ENCODE measurements around the gene TMEM38B.

TMEM38B gene

DNA sequence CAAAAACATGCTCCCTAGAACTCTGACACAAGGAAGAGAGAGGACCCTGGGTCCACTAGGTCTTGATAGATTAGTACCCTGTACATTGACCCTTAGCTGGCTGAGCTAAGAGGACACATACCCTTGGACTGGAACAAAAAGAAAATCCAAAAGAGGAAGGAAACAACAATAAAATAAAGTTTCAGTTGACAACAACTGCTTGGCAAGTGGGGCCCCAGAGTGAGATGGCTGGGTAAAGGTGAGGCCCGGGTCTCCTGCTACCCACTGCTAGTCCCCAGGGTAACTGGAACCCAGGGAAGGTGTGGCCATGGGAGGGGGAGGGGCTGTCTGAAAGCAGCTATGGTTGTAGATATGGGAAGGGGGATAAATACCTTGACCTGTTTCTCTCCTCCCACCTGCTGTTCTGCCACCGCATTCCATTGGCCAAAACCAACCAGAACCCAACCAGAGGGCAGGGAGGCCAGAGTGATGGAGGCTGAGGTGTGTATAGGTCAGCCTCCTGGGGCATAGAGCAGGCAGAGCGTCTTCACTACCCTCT, 20.4 kb upstream of the TMEM38B start:
- no peak overlapping the region for H3K4me3 ChIP-seq (ENCODE audit: low read depth, low read length)
- TF ChIP-seq, protein P1, sequence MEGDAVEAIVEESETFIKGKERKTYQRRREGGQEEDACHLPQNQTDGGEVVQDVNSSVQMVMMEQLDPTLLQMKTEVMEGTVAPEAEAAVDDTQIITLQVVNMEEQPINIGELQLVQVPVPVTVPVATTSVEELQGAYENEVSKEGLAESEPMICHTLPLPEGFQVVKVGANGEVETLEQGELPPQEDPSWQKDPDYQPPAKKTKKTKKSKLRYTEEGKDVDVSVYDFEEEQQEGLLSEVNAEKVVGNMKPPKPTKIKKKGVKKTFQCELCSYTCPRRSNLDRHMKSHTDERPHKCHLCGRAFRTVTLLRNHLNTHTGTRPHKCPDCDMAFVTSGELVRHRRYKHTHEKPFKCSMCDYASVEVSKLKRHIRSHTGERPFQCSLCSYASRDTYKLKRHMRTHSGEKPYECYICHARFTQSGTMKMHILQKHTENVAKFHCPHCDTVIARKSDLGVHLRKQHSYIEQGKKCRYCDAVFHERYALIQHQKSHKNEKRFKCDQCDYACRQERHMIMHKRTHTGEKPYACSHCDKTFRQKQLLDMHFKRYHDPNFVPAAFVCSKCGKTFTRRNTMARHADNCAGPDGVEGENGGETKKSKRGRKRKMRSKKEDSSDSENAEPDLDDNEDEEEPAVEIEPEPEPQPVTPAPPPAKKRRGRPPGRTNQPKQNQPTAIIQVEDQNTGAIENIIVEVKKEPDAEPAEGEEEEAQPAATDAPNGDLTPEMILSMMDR (IDR thresholded peaks at IDR 0.05; ENCODE audit: borderline replicate concordance, insufficient read depth, low read depth, low read length), result no peak

DNA sequence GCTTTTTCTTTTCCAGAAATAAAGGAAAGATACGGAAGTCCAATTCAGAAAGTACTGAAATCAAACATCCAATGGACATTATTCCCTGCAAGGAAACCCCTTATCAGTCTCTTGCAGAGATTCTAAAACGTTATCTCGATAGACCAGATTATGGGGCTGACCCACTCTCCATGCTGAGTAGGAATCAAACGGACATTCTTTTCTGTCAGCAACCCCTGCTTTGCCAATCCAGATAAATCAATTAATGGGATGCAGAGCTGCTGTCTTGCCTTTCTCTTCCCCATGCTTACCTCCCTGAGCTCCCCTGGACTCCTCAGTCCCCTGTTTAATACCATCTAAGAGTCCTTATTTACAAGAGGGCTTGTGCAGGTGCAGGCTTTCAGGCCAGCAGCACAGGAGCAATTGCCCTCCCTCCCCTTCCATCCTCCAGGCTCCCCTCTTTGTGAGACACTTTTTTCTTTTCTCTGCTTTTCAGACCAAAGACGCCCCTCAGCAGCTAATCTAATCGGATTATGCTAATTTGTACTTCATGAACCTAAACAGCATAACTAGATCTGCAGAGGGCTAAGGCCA, 17.9 kb upstream of the TMEM38B start:
- TF ChIP-seq, protein P1 (IDR thresholded peaks at IDR 0.05; ENCODE audit: borderline replicate concordance, insufficient read depth, low read depth, low read length), result no peak
- no peak overlapping the region for H3K4me3 ChIP-seq (ENCODE audit: low read depth, low read length)

DNA sequence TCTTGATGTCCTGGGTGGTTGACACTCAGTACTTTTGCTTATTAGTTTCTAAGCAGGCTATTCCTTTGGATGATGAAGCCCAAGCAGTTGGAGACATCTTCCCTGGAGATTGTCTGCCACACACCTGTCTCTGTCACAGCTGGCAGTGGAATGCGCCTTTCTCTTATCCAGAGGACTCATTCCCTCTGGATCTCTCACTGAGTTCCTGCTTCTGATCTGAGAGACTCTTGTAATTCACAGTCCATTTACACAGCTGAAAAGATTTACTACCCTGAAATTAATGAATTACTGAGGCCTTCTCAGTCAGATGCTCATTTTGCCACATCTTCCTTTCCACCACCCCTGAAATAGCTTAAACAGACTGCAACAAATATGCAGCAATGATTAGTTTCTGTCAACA, 16.2 kb upstream of the TMEM38B start:
- no peak overlapping the region for H3K4me3 ChIP-seq (ENCODE audit: low read depth, low read length)
- TF ChIP-seq, protein P1 (IDR thresholded peaks at IDR 0.05; ENCODE audit: borderline replicate concordance, insufficient read depth, low read depth, low read length), result no peak

DNA sequence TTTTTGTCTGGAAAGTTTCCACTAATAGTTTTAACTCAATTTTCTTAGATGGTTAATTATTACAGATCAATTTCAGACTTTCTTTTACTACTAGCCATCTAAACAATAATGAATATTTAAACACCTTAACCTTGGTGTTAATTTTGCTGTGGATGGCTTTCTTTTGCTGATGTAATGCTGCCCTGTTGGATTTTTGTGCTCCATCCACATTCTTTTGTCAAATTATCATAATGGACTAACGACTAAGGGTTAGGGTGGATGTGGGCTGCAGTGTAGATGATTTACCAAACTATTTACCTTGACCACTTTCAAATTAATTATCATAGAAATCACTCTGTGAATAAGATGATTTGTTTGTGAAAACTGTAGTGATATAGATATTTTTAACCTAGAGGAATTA, 15.6 kb upstream of the TMEM38B start:
- TF ChIP-seq, protein P1 (IDR thresholded peaks at IDR 0.05; ENCODE audit: borderline replicate concordance, insufficient read depth, low read depth, low read length), result no peak
- no peak overlapping the region for H3K4me3 ChIP-seq (ENCODE audit: low read depth, low read length)

DNA sequence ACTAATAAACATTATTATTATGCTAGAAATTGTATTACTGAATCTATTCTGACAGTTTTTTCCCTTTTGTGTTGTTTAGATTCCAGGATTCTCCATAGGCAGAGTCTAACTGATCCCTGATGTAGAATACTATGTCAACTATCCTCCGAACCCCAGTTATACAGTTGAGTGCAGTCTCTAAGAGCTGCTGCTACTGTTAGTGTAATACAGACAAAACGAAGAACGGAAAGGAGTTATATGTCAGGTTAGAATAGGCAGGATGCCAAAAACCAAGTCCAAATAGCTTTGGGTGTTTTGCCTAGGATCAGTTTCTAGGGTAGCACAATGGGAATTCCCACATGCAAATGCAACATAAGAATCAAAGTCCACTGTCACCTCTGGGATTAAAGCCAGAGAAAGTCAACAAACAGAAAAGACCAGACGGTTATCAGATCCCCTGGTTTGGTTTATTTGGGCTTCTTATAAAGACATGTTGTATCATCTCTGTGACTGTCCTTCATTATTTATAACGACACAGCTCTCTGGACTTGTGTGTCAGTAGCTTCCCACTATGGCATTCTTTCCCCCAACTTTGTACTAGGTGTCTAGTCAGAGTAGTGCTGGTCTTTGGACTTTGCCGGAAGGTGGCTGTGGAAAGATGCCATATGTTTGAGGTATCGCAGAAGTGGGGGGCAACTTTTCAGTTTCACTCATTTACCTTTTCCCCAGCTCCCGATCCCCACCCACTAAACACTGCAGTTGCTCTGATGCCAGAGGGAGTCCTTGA, 14.9 kb upstream of the TMEM38B start:
- TF ChIP-seq, protein P1 (IDR thresholded peaks at IDR 0.05; ENCODE audit: borderline replicate concordance, insufficient read depth, low read depth, low read length), result no peak
- no peak overlapping the region for H3K4me3 ChIP-seq (ENCODE audit: low read depth, low read length)

DNA sequence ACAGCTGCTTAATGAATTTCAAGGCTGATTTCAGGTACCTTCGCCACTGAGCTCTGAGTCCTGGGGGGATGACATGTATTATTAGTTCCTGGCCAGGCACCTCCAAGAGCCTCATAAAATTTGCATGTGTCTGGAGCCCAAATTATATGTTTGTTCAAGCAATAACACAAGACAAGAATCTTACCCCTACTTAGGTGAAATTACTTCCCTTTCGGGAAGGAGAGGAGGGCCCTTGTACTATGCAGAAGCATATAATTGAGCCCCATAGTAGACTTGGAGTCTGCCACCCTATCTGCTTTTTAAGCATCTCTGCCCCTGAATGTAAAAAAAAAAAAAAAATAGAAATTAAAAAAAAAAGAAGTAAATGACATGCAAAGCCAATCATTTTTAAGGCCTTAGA, 13.0 kb upstream of the TMEM38B start:
- H3K4me3 ChIP-seq (ENCODE audit: low read depth, low read length), result no peak overlapping the region
- TF ChIP-seq, protein P1 (IDR thresholded peaks at IDR 0.05; ENCODE audit: borderline replicate concordance, insufficient read depth, low read depth, low read length), result no peak

DNA sequence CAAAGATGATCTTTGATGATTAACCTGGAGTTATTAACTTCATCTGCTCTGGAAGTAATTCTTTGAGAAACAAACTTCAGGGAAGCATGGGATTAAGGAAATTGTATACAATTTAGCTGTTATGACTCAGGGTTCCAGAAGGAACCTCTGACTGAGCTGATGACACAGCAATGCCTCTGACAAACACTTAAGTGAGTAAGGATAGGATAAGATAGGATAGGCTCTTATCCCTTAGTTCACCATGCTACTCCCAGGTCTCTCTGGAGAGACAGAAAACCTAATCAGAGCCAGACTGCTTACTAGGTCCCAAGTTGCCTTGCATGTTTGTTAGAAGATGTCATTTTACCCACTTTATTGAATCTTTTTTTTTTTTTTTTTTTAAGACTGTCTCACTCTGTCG, 12.6 kb upstream of the TMEM38B start:
- no peak overlapping the region for H3K4me3 ChIP-seq (ENCODE audit: low read depth, low read length)
- TF ChIP-seq, protein P1 (IDR thresholded peaks at IDR 0.05; ENCODE audit: borderline replicate concordance, insufficient read depth, low read depth, low read length), result no peak
